Measurements from ENCODE around the gene DRAXIN.

DNA sequence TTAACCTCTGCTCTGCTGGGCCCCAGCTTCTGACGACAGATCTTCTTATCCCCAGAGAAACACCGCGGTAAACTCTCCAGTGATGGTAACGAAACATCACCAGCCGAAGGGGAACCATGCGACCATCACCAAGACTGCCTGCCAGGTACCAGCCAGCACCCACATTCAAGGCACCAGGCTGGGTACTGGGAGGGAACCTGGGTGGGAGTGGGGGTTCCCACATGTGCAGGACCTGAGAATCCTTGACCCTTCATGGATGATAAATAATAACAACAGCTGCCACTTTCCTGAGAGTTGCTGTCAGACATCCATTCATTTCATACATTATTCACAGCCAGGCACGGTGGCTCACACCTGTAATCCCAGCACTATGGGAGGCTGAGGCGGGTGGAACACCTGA, 20.8 kb downstream of the DRAXIN start:
- TF ChIP-seq POLR2A (IDR thresholded peaks at IDR 0.05; ENCODE audit: low read depth, low read length) = no peak
- no peak for TF ChIP-seq POU2F2 (IDR thresholded peaks at IDR 0.05; ENCODE audit: low read depth, low read length)
- no peak for TF ChIP-seq TAF1 (IDR thresholded peaks at IDR 0.05; ENCODE audit: low read depth, low read length)
